ENCODE data around the gene SCAP. TPM values are rescaled to one million over a fixed set of nuclear protein-coding genes. Genes with fewer than 3 reads are reported as not detected.

The SCAP gene
- total RNA-seq, 1 donor = 81.4 TPM

DNA sequence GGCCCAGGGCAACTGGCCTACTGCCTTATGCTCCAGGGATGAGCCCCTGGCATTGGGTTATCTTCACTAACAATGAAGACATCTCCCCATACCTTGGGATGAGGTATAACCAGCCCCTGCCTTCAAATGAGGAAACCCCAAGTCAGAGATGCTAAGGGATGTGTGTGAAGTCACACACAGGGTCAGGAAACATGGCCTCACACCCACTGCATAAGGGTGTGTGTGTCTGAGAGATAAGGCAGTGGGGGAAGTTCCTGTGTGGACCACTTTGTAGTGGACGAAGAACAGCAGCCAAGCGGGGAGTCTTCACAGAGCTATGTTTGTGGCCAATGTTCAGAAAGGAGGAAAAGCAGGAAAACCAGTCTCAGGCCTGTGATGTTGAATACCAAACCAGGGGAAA lies 27.3 kb upstream of the SCAP start:
- Histone ChIP-seq H3K4me2 (ENCODE audit: insufficient read depth, low read length) (no peak overlapping the region), H3K9me3 (ENCODE audit: low read depth, low read length) (no peaks in the 10 kb centered on the region), H3K36me3 (ENCODE audit: insufficient read depth, low read length) (peaks cover 43% of the 10 kb centered on the region), H3K27ac (ENCODE audit: low read depth, low read length) (no peak overlapping the region), H2AFZ (ENCODE audit: low read length) (no peak overlapping the region), H3K4me3 (ENCODE audit: insufficient read depth, low read length) (no peak overlapping the region), H3K79me2 (ENCODE audit: insufficient read depth, low read length) (peaks cover 3% of the 10 kb centered on the region), H3K4me1 (ENCODE audit: insufficient read depth, low read length) (no peaks in the 10 kb centered on the region), H3K27me3 (ENCODE audit: insufficient read depth, low read length) (no peaks in the 10 kb centered on the region), H4K20me1 (ENCODE audit: insufficient read depth, low read length) (no peaks in the 10 kb centered on the region)
- TF ChIP-seq, protein P1, sequence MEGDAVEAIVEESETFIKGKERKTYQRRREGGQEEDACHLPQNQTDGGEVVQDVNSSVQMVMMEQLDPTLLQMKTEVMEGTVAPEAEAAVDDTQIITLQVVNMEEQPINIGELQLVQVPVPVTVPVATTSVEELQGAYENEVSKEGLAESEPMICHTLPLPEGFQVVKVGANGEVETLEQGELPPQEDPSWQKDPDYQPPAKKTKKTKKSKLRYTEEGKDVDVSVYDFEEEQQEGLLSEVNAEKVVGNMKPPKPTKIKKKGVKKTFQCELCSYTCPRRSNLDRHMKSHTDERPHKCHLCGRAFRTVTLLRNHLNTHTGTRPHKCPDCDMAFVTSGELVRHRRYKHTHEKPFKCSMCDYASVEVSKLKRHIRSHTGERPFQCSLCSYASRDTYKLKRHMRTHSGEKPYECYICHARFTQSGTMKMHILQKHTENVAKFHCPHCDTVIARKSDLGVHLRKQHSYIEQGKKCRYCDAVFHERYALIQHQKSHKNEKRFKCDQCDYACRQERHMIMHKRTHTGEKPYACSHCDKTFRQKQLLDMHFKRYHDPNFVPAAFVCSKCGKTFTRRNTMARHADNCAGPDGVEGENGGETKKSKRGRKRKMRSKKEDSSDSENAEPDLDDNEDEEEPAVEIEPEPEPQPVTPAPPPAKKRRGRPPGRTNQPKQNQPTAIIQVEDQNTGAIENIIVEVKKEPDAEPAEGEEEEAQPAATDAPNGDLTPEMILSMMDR (IDR thresholded peaks at IDR 0.05; ENCODE audit: extremely low read depth, low read depth, low read length) = no peak
- no peak for DNase-seq (ENCODE audit: insufficient read length, low spot score, missing footprints)

DNA sequence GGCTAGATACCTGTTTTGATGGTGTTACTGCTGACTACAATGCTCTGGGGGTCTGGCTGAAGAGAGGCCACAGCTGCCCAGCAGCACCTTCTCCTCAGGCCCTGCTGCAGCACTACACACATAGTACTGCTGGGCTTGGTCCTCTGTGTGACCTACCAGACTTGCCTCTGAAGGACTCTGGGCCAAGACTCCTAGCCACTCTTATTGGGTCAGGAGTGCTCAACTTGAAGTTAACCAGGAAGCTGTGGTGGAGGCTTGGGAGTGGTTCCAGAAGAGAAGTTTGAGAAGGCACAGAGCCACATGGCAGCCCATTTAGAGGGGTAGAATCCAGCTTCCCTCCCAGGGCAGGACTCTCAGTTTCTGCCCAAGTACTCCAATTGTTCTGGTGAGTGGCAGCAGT lies 21.2 kb upstream of the SCAP start:
- H3K9me3 ChIP-seq (ENCODE audit: low read depth, low read length) = no peaks in the 10 kb centered on the region
- DNase-seq (ENCODE audit: insufficient read length, low spot score, missing footprints) = peak; percentile 72
- no peak overlapping the region for H3K4me2 ChIP-seq (ENCODE audit: insufficient read depth, low read length)
- no peak overlapping the region for H3K27ac ChIP-seq (ENCODE audit: low read depth, low read length)
- H4K20me1 ChIP-seq (ENCODE audit: insufficient read depth, low read length) = no peaks in the 10 kb centered on the region
- no peak overlapping the region for H2AFZ ChIP-seq (ENCODE audit: low read length)
- H3K27me3 ChIP-seq (ENCODE audit: insufficient read depth, low read length) = no peaks in the 10 kb centered on the region
- H3K36me3 ChIP-seq (ENCODE audit: insufficient read depth, low read length) = peaks cover 52% of the 10 kb centered on the region
- TF ChIP-seq, protein P1 (IDR thresholded peaks at IDR 0.05; ENCODE audit: extremely low read depth, low read depth, low read length) = no peak
- H3K4me3 ChIP-seq (ENCODE audit: insufficient read depth, low read length) = no peak overlapping the region
- H3K79me2 ChIP-seq (ENCODE audit: insufficient read depth, low read length) = no peaks in the 10 kb centered on the region
- no peaks in the 10 kb centered on the region for H3K4me1 ChIP-seq (ENCODE audit: insufficient read depth, low read length)

DNA sequence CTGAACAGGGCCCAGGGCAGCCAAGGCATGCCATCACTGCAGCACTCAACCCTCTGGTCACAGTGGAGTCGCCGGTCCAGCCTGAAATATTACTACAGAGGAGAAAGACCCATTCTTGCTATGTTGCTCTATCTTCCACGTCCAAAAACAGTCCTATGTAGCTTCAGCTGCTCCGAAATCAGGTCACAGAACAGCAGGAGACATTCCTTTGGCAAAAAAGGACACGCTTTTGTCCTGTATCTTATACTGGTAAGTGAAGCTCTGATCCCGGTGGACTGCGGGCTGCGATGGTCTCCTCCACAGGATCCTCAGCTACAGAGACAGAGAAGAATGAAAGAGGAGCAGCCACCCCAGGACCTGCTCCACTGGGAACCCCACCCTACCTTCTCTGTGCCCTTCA lies 20.1 kb upstream of the SCAP start:
- H3K4me1 ChIP-seq (ENCODE audit: insufficient read depth, low read length) = no peaks in the 10 kb centered on the region
- no peaks in the 10 kb centered on the region for H4K20me1 ChIP-seq (ENCODE audit: insufficient read depth, low read length)
- no peak overlapping the region for H3K4me3 ChIP-seq (ENCODE audit: insufficient read depth, low read length)
- no peaks in the 10 kb centered on the region for H3K27me3 ChIP-seq (ENCODE audit: insufficient read depth, low read length)
- H2AFZ ChIP-seq (ENCODE audit: low read length) = no peak overlapping the region
- TF ChIP-seq, protein P1 (IDR thresholded peaks at IDR 0.05; ENCODE audit: extremely low read depth, low read depth, low read length) = no peak
- peaks cover 45% of the 10 kb centered on the region for H3K36me3 ChIP-seq (ENCODE audit: insufficient read depth, low read length)
- no peaks in the 10 kb centered on the region for H3K9me3 ChIP-seq (ENCODE audit: low read depth, low read length)
- no peak overlapping the region for H3K4me2 ChIP-seq (ENCODE audit: insufficient read depth, low read length)
- DNase-seq (ENCODE audit: insufficient read length, low spot score, missing footprints) = no peak
- no peaks in the 10 kb centered on the region for H3K79me2 ChIP-seq (ENCODE audit: insufficient read depth, low read length)
- H3K27ac ChIP-seq (ENCODE audit: low read depth, low read length) = no peak overlapping the region

DNA sequence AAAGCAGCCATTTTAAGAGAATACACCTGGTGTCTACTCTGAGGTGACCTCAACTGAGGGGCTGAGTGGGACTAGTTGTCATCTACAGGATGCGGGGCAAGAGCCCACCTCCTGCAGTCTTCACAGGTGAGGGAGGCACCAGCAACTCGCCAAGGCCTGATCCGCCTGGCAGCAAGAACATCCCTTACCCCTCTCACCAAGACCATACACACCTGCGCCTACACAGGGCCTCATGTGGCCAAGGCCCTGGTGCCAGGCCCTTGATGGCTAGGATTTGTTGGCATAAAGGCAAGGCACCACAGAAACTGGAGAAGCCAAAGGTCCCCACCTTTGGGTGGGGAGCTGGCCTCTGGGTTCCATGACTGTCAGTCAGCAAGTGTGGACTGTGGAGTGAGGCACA lies 19.4 kb upstream of the SCAP start:
- no peaks in the 10 kb centered on the region for H3K4me1 ChIP-seq (ENCODE audit: insufficient read depth, low read length)
- no peak overlapping the region for H3K4me3 ChIP-seq (ENCODE audit: insufficient read depth, low read length)
- H3K9me3 ChIP-seq (ENCODE audit: low read depth, low read length) = no peaks in the 10 kb centered on the region
- no peaks in the 10 kb centered on the region for H4K20me1 ChIP-seq (ENCODE audit: insufficient read depth, low read length)
- peaks cover 38% of the 10 kb centered on the region for H3K36me3 ChIP-seq (ENCODE audit: insufficient read depth, low read length)
- no peaks in the 10 kb centered on the region for H3K27me3 ChIP-seq (ENCODE audit: insufficient read depth, low read length)
- H3K79me2 ChIP-seq (ENCODE audit: insufficient read depth, low read length) = no peaks in the 10 kb centered on the region
- no peak overlapping the region for H2AFZ ChIP-seq (ENCODE audit: low read length)
- H3K4me2 ChIP-seq (ENCODE audit: insufficient read depth, low read length) = no peak overlapping the region
- TF ChIP-seq, protein P1 (IDR thresholded peaks at IDR 0.05; ENCODE audit: extremely low read depth, low read depth, low read length) = no peak
- DNase-seq (ENCODE audit: insufficient read length, low spot score, missing footprints) = no peak
- no peak overlapping the region for H3K27ac ChIP-seq (ENCODE audit: low read depth, low read length)
